Astrocyte (in vitro differentiated cells and primary cell): ENCODE results near the gene EFCAB9. TPM values are rescaled to one million over a fixed set of nuclear protein-coding genes. Genes with fewer than 3 reads are reported as not detected.
A peak's percentile ranks its signal among the peaks of the same experiment; 100 is the strongest.

Experiments used
- DNase-seq: peaks from one replicate; pipeline ENCODE4 v3.0.0-alpha.2; 2010; ENCODE audit warnings: low read depth
- FAIRE-seq: peaks from 2 replicates; lab custom pipeline; 2011; peaks lifted over from hg19 to GRCh38; lab: Jason Lieb, UNC
- H2AFZ ChIP-seq: 2 replicates; pipeline ENCODE4 v1.6.0; 2012; ENCODE audit warnings: low read depth, low read length, inconsistent platforms
- H3K27ac ChIP-seq: 2 replicates; pipeline ENCODE4 v1.5.1; 2011; ENCODE audit warnings: low read depth, low read length, inconsistent platforms
- H3K27me3 ChIP-seq: 2 replicates; pipeline ENCODE4 v1.6.0; 2011; ENCODE audit warnings: low read length, inconsistent platforms; ENCODE audit not compliant: insufficient read depth
- H3K36me3 ChIP-seq: 2 replicates; pipeline ENCODE4 v1.5.1; 2011; ENCODE audit warnings: low read length, inconsistent platforms; ENCODE audit not compliant: insufficient read depth
- H3K4me1 ChIP-seq: 2 replicates; pipeline ENCODE4 v1.5.1; 2011; ENCODE audit warnings: low read length, inconsistent platforms; ENCODE audit not compliant: insufficient read depth
- H3K4me2 ChIP-seq: 2 replicates; pipeline ENCODE4 v1.6.0; 2012; ENCODE audit warnings: low read length, inconsistent platforms
- H3K4me3 ChIP-seq: 2 replicates; pipeline ENCODE4 v1.5.1; 2011; ENCODE audit warnings: low read depth, mild to moderate bottlenecking, low read length, inconsistent platforms; ENCODE audit not compliant: insufficient read depth
- H3K79me2 ChIP-seq: 2 replicates; pipeline ENCODE4 v1.6.0; 2012; ENCODE audit warnings: mild to moderate bottlenecking, low read length, inconsistent platforms; ENCODE audit not compliant: insufficient read depth
- H3K9ac ChIP-seq: 2 replicates; pipeline ENCODE4 v1.6.0; 2012; ENCODE audit warnings: mild to moderate bottlenecking, low read length, inconsistent platforms
- H3K9me3 ChIP-seq: 2 replicates; pipeline ENCODE4 v1.5.1; 2012; ENCODE audit warnings: low read depth, mild to moderate bottlenecking, low read length, inconsistent platforms; ENCODE audit not compliant: insufficient read depth
- H4K20me1 ChIP-seq: 2 replicates; pipeline ENCODE4 v1.6.0; 2012; ENCODE audit warnings: low read length, inconsistent platforms; ENCODE audit not compliant: insufficient read depth
- H3K27ac Mint-ChIP-seq: one replicate; pipeline ENCODE4 v1.8.0; 2021; ENCODE audit warnings: mild to moderate bottlenecking, mixed read lengths; ENCODE audit not compliant: unreplicated experiment
- H3K27me3 Mint-ChIP-seq: one replicate; pipeline ENCODE4 v1.8.0; 2021; ENCODE audit warnings: low read depth, mixed read lengths; ENCODE audit not compliant: unreplicated experiment
- H3K36me3 Mint-ChIP-seq: one replicate; pipeline ENCODE4 v1.8.0; 2021; ENCODE audit warnings: low read depth, mixed read lengths; ENCODE audit not compliant: unreplicated experiment
- H3K4me1 Mint-ChIP-seq: one replicate; pipeline ENCODE4 v1.8.0; 2021; ENCODE audit warnings: low read depth, mixed read lengths; ENCODE audit not compliant: unreplicated experiment
- H3K4me3 Mint-ChIP-seq: one replicate; pipeline ENCODE4 v1.8.0; 2021; ENCODE audit warnings: mild to moderate bottlenecking, moderate library complexity, mixed read lengths; ENCODE audit not compliant: unreplicated experiment
- H3K9me3 Mint-ChIP-seq: one replicate; pipeline ENCODE4 v1.8.0; 2021; ENCODE audit warnings: mild to moderate bottlenecking, mixed read lengths; ENCODE audit not compliant: unreplicated experiment
- EZH2 ChIP-seq: IDR thresholded peaks from 2 replicates; pipeline ENCODE4 v1.6.1; 2012; ENCODE audit warnings: mild to moderate bottlenecking, low read length, inconsistent platforms; ENCODE audit not compliant: insufficient read depth
- total RNA-seq: library from RNA; stranded (reverse); gene quantifications from 2 replicates; pipeline ENCODE4 v1.2.1, GENCODE V29; 2021
- TF ChIP-seq, protein P1 (sequence below): IDR thresholded peaks from 2 replicates; pipeline ENCODE4 v1.5.1; 2011; ENCODE audit warnings: low read depth, mild to moderate bottlenecking, inconsistent platforms, low read length, moderate library complexity; ENCODE audit not compliant: insufficient read depth

The EFCAB9 gene
- total RNA-seq, 1 donor from 2014 or later, result not detected

DNA sequence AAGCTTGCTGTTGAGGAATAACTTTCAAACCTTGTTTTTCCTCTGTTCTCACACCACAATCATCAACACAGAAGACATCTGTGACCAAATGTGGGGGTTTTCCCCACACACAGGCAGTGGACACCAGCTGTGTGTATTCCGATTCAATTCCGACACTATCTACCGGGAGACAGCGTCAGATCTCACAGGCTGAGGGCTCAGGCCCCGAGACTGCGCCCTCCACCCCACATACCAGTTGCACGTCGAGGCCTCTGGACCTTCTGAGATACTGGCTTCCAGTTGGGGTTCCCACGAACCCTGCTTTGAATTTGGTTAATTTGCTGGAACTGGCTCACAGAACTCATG lies 47.3 kb upstream of the EFCAB9 start:
- Histone ChIP-seq H4K20me1 (peaks cover 85% of the 10 kb centered on the region), H3K9ac (no peak overlapping the region), H3K27me3 (no peaks in the 10 kb centered on the region), H3K79me2 (peaks cover 63% of the 10 kb centered on the region), H3K4me3 (no peak overlapping the region), H3K36me3 (peaks cover 2% of the 10 kb centered on the region), H3K4me1 (peaks cover 24% of the 10 kb centered on the region), H3K4me2 (no peak overlapping the region), H2AFZ (no peak overlapping the region), H3K9me3 (no peaks in the 10 kb centered on the region), H3K27ac (no peak overlapping the region)
- no peak for DNase-seq
- Mint-ChIP-seq H3K4me1 (peaks cover 47% of the 10 kb centered on the region), H3K27ac (peak overlapping the region; percentile 47), H3K4me3 (no peak overlapping the region), H3K27me3 (no peaks in the 10 kb centered on the region), H3K9me3 (no peaks in the 10 kb centered on the region), H3K36me3 (peaks cover 29% of the 10 kb centered on the region)
- TF ChIP-seq, protein P1, sequence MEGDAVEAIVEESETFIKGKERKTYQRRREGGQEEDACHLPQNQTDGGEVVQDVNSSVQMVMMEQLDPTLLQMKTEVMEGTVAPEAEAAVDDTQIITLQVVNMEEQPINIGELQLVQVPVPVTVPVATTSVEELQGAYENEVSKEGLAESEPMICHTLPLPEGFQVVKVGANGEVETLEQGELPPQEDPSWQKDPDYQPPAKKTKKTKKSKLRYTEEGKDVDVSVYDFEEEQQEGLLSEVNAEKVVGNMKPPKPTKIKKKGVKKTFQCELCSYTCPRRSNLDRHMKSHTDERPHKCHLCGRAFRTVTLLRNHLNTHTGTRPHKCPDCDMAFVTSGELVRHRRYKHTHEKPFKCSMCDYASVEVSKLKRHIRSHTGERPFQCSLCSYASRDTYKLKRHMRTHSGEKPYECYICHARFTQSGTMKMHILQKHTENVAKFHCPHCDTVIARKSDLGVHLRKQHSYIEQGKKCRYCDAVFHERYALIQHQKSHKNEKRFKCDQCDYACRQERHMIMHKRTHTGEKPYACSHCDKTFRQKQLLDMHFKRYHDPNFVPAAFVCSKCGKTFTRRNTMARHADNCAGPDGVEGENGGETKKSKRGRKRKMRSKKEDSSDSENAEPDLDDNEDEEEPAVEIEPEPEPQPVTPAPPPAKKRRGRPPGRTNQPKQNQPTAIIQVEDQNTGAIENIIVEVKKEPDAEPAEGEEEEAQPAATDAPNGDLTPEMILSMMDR, result no peak
- no peak for TF ChIP-seq EZH2
- no peak for FAIRE-seq

DNA sequence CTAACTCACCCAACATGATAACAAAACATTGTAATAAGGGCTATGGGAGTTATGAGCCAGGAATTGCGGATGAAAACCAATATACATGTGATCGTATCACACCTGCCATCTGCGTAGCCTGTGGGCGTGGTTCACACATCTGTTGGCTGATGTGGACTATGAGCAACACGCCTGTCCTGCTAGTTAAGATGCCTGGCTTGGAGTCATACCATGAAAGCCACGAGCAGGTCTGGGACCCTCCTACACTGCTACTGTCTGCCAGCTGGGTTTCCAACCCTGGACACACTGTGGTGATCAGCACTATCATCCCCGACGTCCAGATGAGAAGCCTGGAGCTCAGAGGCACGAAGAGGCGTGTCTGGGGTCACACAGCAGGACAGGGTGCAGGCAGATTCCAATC lies 46.1 kb upstream of the EFCAB9 start:
- Mint-ChIP-seq H3K27ac (no peak overlapping the region), H3K4me1 (peaks cover 42% of the 10 kb centered on the region), H3K27me3 (no peaks in the 10 kb centered on the region), H3K9me3 (no peaks in the 10 kb centered on the region), H3K36me3 (peaks cover 39% of the 10 kb centered on the region), H3K4me3 (no peak overlapping the region)
- no peak for TF ChIP-seq EZH2
- TF ChIP-seq, protein P1, result no peak
- Histone ChIP-seq H3K4me2 (no peak overlapping the region), H3K27ac (no peak overlapping the region), H3K36me3 (peaks cover 2% of the 10 kb centered on the region), H2AFZ (no peak overlapping the region), H3K4me3 (no peak overlapping the region), H3K9me3 (no peaks in the 10 kb centered on the region), H4K20me1 (peaks cover 83% of the 10 kb centered on the region), H3K9ac (no peak overlapping the region), H3K27me3 (no peaks in the 10 kb centered on the region), H3K4me1 (peaks cover 21% of the 10 kb centered on the region), H3K79me2 (peaks cover 51% of the 10 kb centered on the region)
- FAIRE-seq (no peak), DNase-seq (no peak)

DNA sequence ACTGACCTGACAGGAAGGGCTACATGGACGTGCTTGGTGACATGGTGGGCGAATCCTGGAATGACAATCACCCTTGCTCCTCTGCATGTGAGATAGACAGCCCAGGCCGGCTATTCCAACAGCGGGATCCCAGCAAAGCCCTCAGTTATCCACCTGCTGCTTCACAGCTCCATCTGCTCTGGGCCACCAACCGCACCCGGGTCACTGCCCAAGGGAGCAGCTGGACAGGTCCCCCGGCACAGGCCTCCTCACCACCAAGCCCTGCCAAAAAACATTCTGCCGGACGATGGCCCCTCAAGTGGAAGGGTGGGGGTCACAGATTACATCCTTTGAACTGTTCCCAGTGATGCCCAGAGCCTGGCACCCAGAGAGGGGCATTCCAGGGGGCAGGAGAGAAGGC lies 45.6 kb upstream of the EFCAB9 start:
- Histone ChIP-seq H3K27me3 (no peaks in the 10 kb centered on the region), H3K27ac (peak overlapping the region; percentile 48), H4K20me1 (peaks cover 81% of the 10 kb centered on the region), H3K4me2 (no peak overlapping the region), H3K4me1 (peaks cover 17% of the 10 kb centered on the region), H3K9ac (peak overlapping the region; percentile 8), H3K79me2 (peaks cover 47% of the 10 kb centered on the region), H3K36me3 (peaks cover 2% of the 10 kb centered on the region), H3K4me3 (no peak overlapping the region), H3K9me3 (no peaks in the 10 kb centered on the region), H2AFZ (no peak overlapping the region)
- Mint-ChIP-seq H3K9me3 (no peaks in the 10 kb centered on the region), H3K27ac (peak overlapping the region; percentile 50), H3K27me3 (no peaks in the 10 kb centered on the region), H3K4me1 (peaks cover 37% of the 10 kb centered on the region), H3K4me3 (no peak overlapping the region), H3K36me3 (peaks cover 40% of the 10 kb centered on the region)
- no peak for TF ChIP-seq EZH2
- TF ChIP-seq, protein P1, result no peak
- DNase-seq (no peak), FAIRE-seq (no peak)
